ENCODE results near the gene IFFO2.

The IFFO2 gene

DNA sequence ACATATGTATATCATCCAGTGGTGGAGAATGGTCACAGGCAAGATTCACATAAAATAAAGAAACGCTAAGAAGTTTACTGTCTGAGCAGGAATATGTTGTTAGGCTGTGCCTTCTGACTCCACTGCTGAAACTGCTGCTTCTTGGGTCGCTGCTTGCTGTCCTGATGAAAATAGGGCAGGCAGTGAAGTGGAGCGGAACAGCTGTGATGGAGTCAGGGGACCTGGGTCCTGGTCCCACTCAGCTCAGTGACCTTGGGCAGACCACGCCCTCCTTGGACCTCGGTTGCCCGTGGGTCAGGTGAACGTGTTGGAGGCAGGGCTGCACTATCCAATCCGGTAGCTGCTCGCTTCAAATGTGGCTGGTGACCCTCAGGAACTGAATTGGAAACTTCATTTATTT lies 33.4 kb upstream of the IFFO2 start:
- CTCF ChIA-PET: no interaction called here
- no peak for DNase-seq (ENCODE audit: extremely low spot score)
- POLR2A ChIA-PET: interaction anchor here (0.5 kb wide), 1 partner anchor 1596 kb away, joined by 3 read pairs; no protein-coding TSS in a partner anchor
- TF ChIP-seq, protein P1, sequence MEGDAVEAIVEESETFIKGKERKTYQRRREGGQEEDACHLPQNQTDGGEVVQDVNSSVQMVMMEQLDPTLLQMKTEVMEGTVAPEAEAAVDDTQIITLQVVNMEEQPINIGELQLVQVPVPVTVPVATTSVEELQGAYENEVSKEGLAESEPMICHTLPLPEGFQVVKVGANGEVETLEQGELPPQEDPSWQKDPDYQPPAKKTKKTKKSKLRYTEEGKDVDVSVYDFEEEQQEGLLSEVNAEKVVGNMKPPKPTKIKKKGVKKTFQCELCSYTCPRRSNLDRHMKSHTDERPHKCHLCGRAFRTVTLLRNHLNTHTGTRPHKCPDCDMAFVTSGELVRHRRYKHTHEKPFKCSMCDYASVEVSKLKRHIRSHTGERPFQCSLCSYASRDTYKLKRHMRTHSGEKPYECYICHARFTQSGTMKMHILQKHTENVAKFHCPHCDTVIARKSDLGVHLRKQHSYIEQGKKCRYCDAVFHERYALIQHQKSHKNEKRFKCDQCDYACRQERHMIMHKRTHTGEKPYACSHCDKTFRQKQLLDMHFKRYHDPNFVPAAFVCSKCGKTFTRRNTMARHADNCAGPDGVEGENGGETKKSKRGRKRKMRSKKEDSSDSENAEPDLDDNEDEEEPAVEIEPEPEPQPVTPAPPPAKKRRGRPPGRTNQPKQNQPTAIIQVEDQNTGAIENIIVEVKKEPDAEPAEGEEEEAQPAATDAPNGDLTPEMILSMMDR (IDR thresholded peaks at IDR 0.05; ENCODE audit: control extremely low read depth, extremely low read depth, low read depth, missing control alignments): no peak

DNA sequence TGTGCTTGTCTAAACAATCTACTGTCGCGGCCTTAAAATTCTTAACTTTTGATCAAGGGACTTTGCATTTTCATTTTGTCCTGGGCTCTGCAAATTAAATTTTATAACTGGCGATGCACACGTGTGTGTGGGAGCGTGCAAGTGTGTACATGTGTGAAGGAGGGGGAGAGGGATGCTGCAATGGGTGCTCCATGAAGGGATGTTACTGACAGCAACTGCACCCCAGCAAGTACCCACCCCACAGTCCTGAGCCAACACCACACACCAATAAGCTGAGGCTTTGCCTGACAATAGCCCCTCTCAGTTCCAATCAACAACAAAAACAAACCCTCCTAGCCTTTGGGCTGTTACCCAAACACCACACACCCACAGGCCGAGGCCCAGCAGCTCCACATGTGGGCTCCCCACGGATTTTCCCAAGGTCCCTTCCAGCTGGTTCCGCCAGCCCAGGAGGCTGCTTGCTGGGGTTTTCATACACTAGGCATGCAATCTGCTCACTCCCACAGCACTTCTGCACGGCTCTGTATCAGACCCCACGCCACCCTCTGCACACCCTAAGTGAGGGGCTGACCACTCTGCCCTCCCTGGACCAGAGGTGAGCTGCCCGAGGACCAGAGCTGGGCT lies 32.8 kb upstream of the IFFO2 start:
- TF ChIP-seq, protein P1 (IDR thresholded peaks at IDR 0.05; ENCODE audit: control extremely low read depth, extremely low read depth, low read depth, missing control alignments): no peak
- no peak for DNase-seq (ENCODE audit: extremely low spot score)
- ChIA-PET CTCF (no interaction called here), POLR2A (no interaction called here)

DNA sequence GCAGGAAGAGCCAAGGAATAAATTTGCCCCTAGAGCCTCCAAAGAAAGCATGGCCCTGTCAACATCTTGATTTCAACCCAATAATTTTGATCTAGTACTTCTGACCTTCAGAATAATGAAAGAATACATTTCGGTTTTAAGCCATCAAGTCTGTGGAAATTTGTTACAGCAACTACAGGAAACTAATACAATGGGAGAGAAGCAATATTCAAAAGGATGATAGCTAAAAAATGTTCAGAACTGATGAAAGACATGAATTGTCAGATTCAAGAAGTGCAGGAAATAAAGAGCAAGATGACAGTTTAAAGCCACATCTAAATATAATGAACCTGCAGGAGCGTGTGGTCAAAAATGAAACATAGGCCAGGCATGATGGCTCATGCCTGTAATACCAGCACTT lies 24.8 kb upstream of the IFFO2 start:
- ChIA-PET POLR2A (no interaction called here), CTCF (interaction anchor here (1.0 kb wide), 1 partner anchor 26 kb away, joined by 3 read pairs; no protein-coding TSS in a partner anchor)

DNA sequence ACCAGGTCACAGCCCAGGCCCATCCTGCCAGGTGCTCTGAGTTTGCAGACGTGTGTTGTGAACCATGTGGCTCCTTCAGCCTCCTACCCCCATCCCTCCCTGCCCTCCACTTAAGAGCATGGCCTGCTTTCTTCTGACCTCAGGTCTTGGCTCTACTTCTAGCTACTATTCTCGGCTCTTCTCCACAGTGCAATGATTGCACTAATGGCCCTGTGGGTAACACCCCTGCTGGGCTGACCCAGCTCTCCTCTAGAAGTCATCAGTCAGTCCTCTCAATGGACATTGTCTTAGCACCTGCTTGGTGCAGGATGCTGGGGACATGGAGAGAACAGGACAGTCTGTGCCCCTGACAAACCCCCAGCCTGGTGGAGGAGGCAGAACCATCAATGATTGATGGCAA lies 22.2 kb upstream of the IFFO2 start:
- CTCF ChIA-PET: no interaction called here
- TF ChIP-seq, protein P1 (IDR thresholded peaks at IDR 0.05; ENCODE audit: control extremely low read depth, extremely low read depth, low read depth, missing control alignments): no peak
- DNase-seq (ENCODE audit: extremely low spot score): no peak
- POLR2A ChIA-PET: no interaction called here

More for the DNA sequence above, 24.8 kb upstream of the IFFO2 start:
- TF ChIP-seq, protein P1 (IDR thresholded peaks at IDR 0.05; ENCODE audit: control extremely low read depth, extremely low read depth, low read depth, missing control alignments): no peak
- no peak for DNase-seq (ENCODE audit: extremely low spot score)

DNA sequence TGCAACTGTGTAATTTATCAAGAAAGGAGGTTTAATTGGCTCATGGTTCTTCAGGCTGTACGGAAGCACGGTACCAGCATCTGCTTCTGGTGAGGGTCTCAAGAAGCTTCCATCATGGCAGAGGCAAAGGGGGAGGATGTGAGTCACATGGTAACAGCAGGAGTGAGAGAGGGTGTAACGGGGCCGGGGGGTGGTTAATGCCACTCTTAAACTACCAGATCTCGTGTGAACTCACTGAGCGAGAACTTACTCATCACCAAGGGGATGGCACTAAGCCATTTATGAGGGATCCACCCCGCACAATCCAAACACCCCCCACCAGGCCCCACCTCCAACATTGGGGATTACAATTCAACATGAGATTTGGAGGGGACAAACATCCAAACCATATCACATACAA lies 21.0 kb upstream of the IFFO2 start:
- TF ChIP-seq, protein P1 (IDR thresholded peaks at IDR 0.05; ENCODE audit: control extremely low read depth, extremely low read depth, low read depth, missing control alignments): no peak
- DNase-seq (ENCODE audit: extremely low spot score): no peak
- CTCF ChIA-PET: no interaction called here
- POLR2A ChIA-PET: no interaction called here

DNA sequence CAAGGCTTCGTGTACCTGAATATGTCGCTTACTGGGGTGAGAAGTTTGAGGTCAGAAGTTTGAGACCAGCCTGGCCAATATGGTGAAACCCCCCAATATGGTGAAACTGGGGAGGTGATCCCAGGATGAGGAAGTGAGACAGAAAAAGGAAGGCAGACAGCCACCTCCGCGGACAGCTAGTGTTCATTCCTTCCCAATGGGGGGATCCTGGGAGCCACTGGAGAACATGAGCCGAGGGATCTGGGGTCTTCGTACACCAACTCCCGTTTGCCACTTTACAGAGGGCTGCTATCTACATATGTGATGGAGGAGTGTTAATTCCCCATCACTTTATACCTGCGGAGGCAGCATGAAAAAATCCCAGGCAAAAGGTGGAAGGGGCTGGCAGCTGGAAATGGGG lies 19.6 kb upstream of the IFFO2 start:
- TF ChIP-seq, protein P1 (IDR thresholded peaks at IDR 0.05; ENCODE audit: control extremely low read depth, extremely low read depth, low read depth, missing control alignments): no peak
- no peak for DNase-seq (ENCODE audit: extremely low spot score)
- ChIA-PET POLR2A (no interaction called here), CTCF (interaction anchor here (1.3 to 4.5 kb wide), 4 partner anchors 9 to 264 kb away, joined by 3 to 23 read pairs (median 6); no protein-coding TSS in a partner anchor)

All from GM10248 (cell line).